Measurements from ENCODE around the gene CAMKK2. TPM values are rescaled to one million over a fixed set of nuclear protein-coding genes. Genes with fewer than 3 reads are reported as not detected.
"Not testable (repeated sequence)": the region's sequence is repeated elsewhere in the genome, so short reads cannot be mapped to it uniquely, and the experiment has no call there.

CAMKK2 gene
- total RNA-seq, 1 experiment from 2014 or later = 24.7 TPM

- not testable (repeated sequence) for H3K27me3 Mint-ChIP-seq (ENCODE audit: low read depth); H2AFZ ChIP-seq (ENCODE audit: low read length); H3K9me3 Mint-ChIP-seq; H4K20me1 ChIP-seq (ENCODE audit: control insufficient read depth, insufficient read depth, insufficient read length); H2BK12ac ChIP-seq (ENCODE audit: insufficient read length, low read depth, low read length); H4K8ac ChIP-seq (replicated peaks; ENCODE audit: insufficient read length, low read depth, low read length); H4K91ac ChIP-seq (ENCODE audit: insufficient read length, low read depth, low read length); H3K14ac ChIP-seq (ENCODE audit: insufficient read depth, low read length); H3K4me2 ChIP-seq (ENCODE audit: insufficient read depth, insufficient read length, low read length); H3K27ac Mint-ChIP-seq; H3K9ac ChIP-seq (ENCODE audit: extremely low read depth, insufficient read length, low read length); H3K56ac ChIP-seq (ENCODE audit: insufficient read length, low read depth, low read length); H3K18ac ChIP-seq (ENCODE audit: insufficient read length, low read depth, low read length); DNase-seq; H3K79me2 ChIP-seq (ENCODE audit: insufficient read depth, low read length); H3K23me2 ChIP-seq (ENCODE audit: insufficient read length, low read depth, low read length, poor library complexity, severe bottlenecking); H2BK120ac ChIP-seq (ENCODE audit: low read depth, low read length, poor library complexity, severe bottlenecking); H2AK5ac ChIP-seq (ENCODE audit: insufficient read length, low read length); H3K79me1 ChIP-seq (ENCODE audit: insufficient read depth, low read depth, low read length, poor library complexity, severe bottlenecking); H3K9me3 ChIP-seq (ENCODE audit: control insufficient read depth, low read depth, low read length); H4K5ac ChIP-seq (ENCODE audit: insufficient read length, low read depth, low read length); H3K27me3 ChIP-seq (ENCODE audit: insufficient read depth, low read length); H3K23ac ChIP-seq (ENCODE audit: insufficient read length, low read depth, low read length); H3T11ph ChIP-seq (ENCODE audit: low read length); H3K4ac ChIP-seq (ENCODE audit: low read depth, low read length); H3K4me1 ChIP-seq (ENCODE audit: insufficient read depth, low read length); H3K27ac ChIP-seq (ENCODE audit: insufficient read length, low read depth, low read length); H2BK15ac ChIP-seq (ENCODE audit: low read depth, low read length); H2BK20ac ChIP-seq (ENCODE audit: low read depth, low read length, poor library complexity, severe bottlenecking); H2BK5ac ChIP-seq (ENCODE audit: insufficient read length, low read length)
- peak overlapping the region; percentile 4 to 61; a peak in 4 of 5 replicates for H3K4me3 Mint-ChIP-seq
- peaks cover 0 to 19% (median 10%) of the 10 kb centered on the region in 3 experiments; a peak in 5 of 7 replicates for H3K36me3 Mint-ChIP-seq (ENCODE audit: insufficient read depth in 1 of 3, low read depth in 3 of 3)
- peaks cover 25 to 33% of the 10 kb centered on the region in 2 experiments for H3K4me1 Mint-ChIP-seq
- no CpG with 5 or more reads among the region's 11 CpGs for WGBS (ENCODE audit: extremely low coverage, insufficient read length, low lambda C conversion rate)
Measured at GRCh38 chr12:121280531-121280930, 16.0 kb downstream of the CAMKK2 start.
